ENCODE results near the gene GJB5.
"Not testable (repeated sequence)": the region's sequence is repeated elsewhere in the genome, so short reads cannot be mapped to it uniquely, and the experiment has no call there.

GJB5 gene

GRCh38 chr1:34754964-34755637, at the start of gene GJB5:
TSS of gene GJB5 (plus strand) at chr1:34755047. CDS start at chr1:34757331, 2,284 bp downstream.
- peak in 1 of 56 donors; percentile 17 for DNase-seq

- DNase-seq: no peak
These were observed 49.8 kb upstream of the GJB5 start for GRCh38 chr1:34705077-34705476.

GRCh38 chr1:34708106-34708505, 46.7 kb upstream of the GJB5 start:
- no peak for DNase-seq

GRCh38 chr1:34709547-34709946, 45.3 kb upstream of the GJB5 start:
- DNase-seq: no peak

GRCh38 chr1:34710812-34711211, 44.0 kb upstream of the GJB5 start:
- DNase-seq: no peak

- DNase-seq: no peak
These were observed 43.4 kb upstream of the GJB5 start for GRCh38 chr1:34711485-34711884.

GRCh38 chr1:34712007-34712688, 42.7 kb upstream of the GJB5 start:
- peak in 6 of 56 donors; percentile 8 to 48 (median 20) for DNase-seq

GRCh38 chr1:34713443-34713842, 41.4 kb upstream of the GJB5 start:
- no peak for DNase-seq

- no peak for DNase-seq
These were observed 40.5 kb upstream of the GJB5 start for GRCh38 chr1:34714386-34714785.

GRCh38 chr1:34715139-34715538, 39.7 kb upstream of the GJB5 start:
- no peak for DNase-seq

GRCh38 chr1:34721241-34721640, 33.6 kb upstream of the GJB5 start:
- DNase-seq: no peak

GRCh38 chr1:34721646-34722355, 33.0 kb upstream of the GJB5 start:
- no peak for DNase-seq

- DNase-seq: no peak
These were observed 28.0 kb upstream of the GJB5 start for GRCh38 chr1:34726861-34727260.

- peak in 1 of 56 donors; percentile 12 for DNase-seq
These were observed 24.4 kb upstream of the GJB5 start for GRCh38 chr1:34730485-34730884.

- peak in 1 of 56 donors; percentile 18 for DNase-seq
These were observed 22.0 kb upstream of the GJB5 start for GRCh38 chr1:34732831-34733230.

GRCh38 chr1:34736692-34737091, 18.2 kb upstream of the GJB5 start:
- peak in 20 of 56 donors; percentile 10 to 41 (median 28) for DNase-seq

- DNase-seq: not testable (repeated sequence)
These were observed 17.6 kb upstream of the GJB5 start for GRCh38 chr1:34737236-34737635.

GRCh38 chr1:34739613-34740012, 15.2 kb upstream of the GJB5 start:
- no peak for DNase-seq

- DNase-seq: peak in 1 of 56 donors; percentile 6
These were observed 14.5 kb upstream of the GJB5 start for GRCh38 chr1:34740161-34740868.

GRCh38 chr1:34742667-34743270, 12.1 kb upstream of the GJB5 start:
- DNase-seq: peak in 50 of 56 donors; percentile 8 to 85 (median 53)

GRCh38 chr1:34743775-34744174, 11.1 kb upstream of the GJB5 start:
- DNase-seq: no peak

Measured in amygdala (tissue), 56 donors.